SW480 (cell line): ENCODE measurements around the gene NLRX1.
"Not testable (repeated sequence)": the region's sequence is repeated elsewhere in the genome, so short reads cannot be mapped to it uniquely, and the experiment has no call there.

Experiments
- DNase-seq: peaks from one replicate; pipeline ENCODE4 v3.0.0-alpha.2; 2016; ENCODE audit warnings: low spot score

The NLRX1 gene

GRCh38 chr11:119168471-119169281 lies at the start of gene NLRX1:
Gene NLRX1 (plus strand): TSS chr11:119168725. CDS start chr11:119171404, 2,679 bp downstream.
- DNase-seq, result peak; percentile 85

- DNase-seq, result no peak
Observed at GRCh38 chr11:119118946-119119345, 49.6 kb upstream of the NLRX1 start.

GRCh38 chr11:119120639-119121007 lies 47.9 kb upstream of the NLRX1 start:
- DNase-seq, result no peak

GRCh38 chr11:119121008-119121810 lies 47.3 kb upstream of the NLRX1 start, which contains the start of gene HINFP:
Gene HINFP (plus strand): TSS chr11:119121580. CDS start chr11:119126945, 5,365 bp downstream.
- DNase-seq, result peak; percentile 99

- DNase-seq, result no peak
Observed at GRCh38 chr11:119121811-119122124, 46.8 kb upstream of the NLRX1 start.

- DNase-seq, result no peak
Observed at GRCh38 chr11:119125821-119126220, 42.7 kb upstream of the NLRX1 start.

- DNase-seq, result no peak
Observed at GRCh38 chr11:119126675-119127268, 41.8 kb upstream of the NLRX1 start.

- no peak for DNase-seq
Observed at GRCh38 chr11:119130662-119131061, 37.9 kb upstream of the NLRX1 start.

- no peak for DNase-seq
Observed at GRCh38 chr11:119134389-119134978, 34.0 kb upstream of the NLRX1 start.

GRCh38 chr11:119139276-119139675 lies 29.2 kb upstream of the NLRX1 start:
- not testable (repeated sequence) for DNase-seq

GRCh38 chr11:119144825-119145486 lies 23.6 kb upstream of the NLRX1 start:
- DNase-seq, result peak; percentile 86

- DNase-seq, result no peak
Observed at GRCh38 chr11:119145551-119145950, 23.0 kb upstream of the NLRX1 start.

- DNase-seq, result no peak
Observed at GRCh38 chr11:119147604-119148333, 20.8 kb upstream of the NLRX1 start.

GRCh38 chr11:119148720-119149017 lies 19.9 kb upstream of the NLRX1 start:
- no peak for DNase-seq

- DNase-seq, result no peak
Observed at GRCh38 chr11:119149018-119149785, 19.3 kb upstream of the NLRX1 start, which contains the start of gene ABCG4. Gene ABCG4 (plus strand): TSS chr11:119149052. CDS start chr11:119149966, 914 bp downstream.

- no peak for DNase-seq
Observed at GRCh38 chr11:119149786-119150275, 18.7 kb upstream of the NLRX1 start.

- no peak for DNase-seq
Observed at GRCh38 chr11:119152043-119152442, 16.5 kb upstream of the NLRX1 start.

- DNase-seq, result no peak
Observed at GRCh38 chr11:119152604-119153003, 15.9 kb upstream of the NLRX1 start.

- DNase-seq, result no peak
Observed at GRCh38 chr11:119153049-119153818, 15.3 kb upstream of the NLRX1 start.

- DNase-seq, result no peak
Observed at GRCh38 chr11:119154178-119154577, 14.3 kb upstream of the NLRX1 start.
